ENCODE results near the gene MACROD2.

DNA sequence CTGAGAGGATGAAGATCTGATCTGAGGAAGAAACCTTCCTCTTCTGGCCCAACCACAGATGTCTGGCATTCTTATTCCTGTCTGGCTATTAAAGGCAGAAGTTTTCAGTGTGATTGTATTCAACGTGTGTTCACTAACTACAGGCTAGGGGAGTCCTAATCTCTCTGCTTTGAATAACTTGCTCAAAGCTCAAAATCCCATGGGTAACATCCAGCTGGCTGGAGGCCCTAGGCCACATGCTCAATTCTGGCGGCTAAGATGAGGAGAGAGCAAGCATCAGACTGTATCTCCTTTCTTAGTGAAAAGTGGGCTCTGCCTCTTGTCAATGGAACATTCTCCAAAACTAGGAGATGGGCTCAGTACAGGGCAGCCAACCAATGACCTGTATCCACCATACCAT lies 2099.9 kb downstream of the MACROD2 start:
- TF ChIP-seq, protein P1, sequence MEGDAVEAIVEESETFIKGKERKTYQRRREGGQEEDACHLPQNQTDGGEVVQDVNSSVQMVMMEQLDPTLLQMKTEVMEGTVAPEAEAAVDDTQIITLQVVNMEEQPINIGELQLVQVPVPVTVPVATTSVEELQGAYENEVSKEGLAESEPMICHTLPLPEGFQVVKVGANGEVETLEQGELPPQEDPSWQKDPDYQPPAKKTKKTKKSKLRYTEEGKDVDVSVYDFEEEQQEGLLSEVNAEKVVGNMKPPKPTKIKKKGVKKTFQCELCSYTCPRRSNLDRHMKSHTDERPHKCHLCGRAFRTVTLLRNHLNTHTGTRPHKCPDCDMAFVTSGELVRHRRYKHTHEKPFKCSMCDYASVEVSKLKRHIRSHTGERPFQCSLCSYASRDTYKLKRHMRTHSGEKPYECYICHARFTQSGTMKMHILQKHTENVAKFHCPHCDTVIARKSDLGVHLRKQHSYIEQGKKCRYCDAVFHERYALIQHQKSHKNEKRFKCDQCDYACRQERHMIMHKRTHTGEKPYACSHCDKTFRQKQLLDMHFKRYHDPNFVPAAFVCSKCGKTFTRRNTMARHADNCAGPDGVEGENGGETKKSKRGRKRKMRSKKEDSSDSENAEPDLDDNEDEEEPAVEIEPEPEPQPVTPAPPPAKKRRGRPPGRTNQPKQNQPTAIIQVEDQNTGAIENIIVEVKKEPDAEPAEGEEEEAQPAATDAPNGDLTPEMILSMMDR (conservative IDR thresholded peaks at IDR 0.05; ENCODE audit: low read depth, low read length), result no peak
- no peak for TF ChIP-seq EZH2 (IDR thresholded peaks at IDR 0.05; ENCODE audit: borderline replicate concordance, low read depth, low read length, poor library complexity, severe bottlenecking)
